Kidney epithelial cell (primary cell): ENCODE results near the gene MCL1. TPM values are rescaled to one million over a fixed set of nuclear protein-coding genes. Genes with fewer than 3 reads are reported as not detected.

Experiments used
- DNase-seq: peaks from one replicate; pipeline ENCODE4 v3.0.0-alpha.2; 2010; ENCODE audit warnings: low read depth
- H3K27me3 ChIP-seq: 2 replicates; pipeline ENCODE4 v1.6.0; 2011; ENCODE audit warnings: low read length; ENCODE audit not compliant: control insufficient read depth, insufficient read depth
- H3K36me3 ChIP-seq: 2 replicates; pipeline ENCODE4 v1.5.1; 2011; ENCODE audit warnings: low read length; ENCODE audit not compliant: control insufficient read depth, insufficient read depth
- H3K4me3 ChIP-seq: 2 replicates; pipeline ENCODE4 v1.5.1; 2011; ENCODE audit warnings: low read depth, mild to moderate bottlenecking, control low read depth, low read length
- total RNA-seq: library from RNA; depleted of rRNA; stranded (reverse); fragments of >200 nt; gene quantifications from 2 replicates; pipeline ENCODE4 v1.2.3, GENCODE V29; 2015
- TF ChIP-seq, protein P1 (sequence below): IDR thresholded peaks from 2 replicates; pipeline ENCODE4 v1.5.1; 2011; ENCODE audit warnings: mild to moderate bottlenecking, moderate library complexity, low read length, control low read depth, inconsistent platforms; ENCODE audit not compliant: insufficient read depth, poor library complexity, severe bottlenecking

The MCL1 gene
- total RNA-seq, 1 donor from 2014 or later: 206 TPM

DNA sequence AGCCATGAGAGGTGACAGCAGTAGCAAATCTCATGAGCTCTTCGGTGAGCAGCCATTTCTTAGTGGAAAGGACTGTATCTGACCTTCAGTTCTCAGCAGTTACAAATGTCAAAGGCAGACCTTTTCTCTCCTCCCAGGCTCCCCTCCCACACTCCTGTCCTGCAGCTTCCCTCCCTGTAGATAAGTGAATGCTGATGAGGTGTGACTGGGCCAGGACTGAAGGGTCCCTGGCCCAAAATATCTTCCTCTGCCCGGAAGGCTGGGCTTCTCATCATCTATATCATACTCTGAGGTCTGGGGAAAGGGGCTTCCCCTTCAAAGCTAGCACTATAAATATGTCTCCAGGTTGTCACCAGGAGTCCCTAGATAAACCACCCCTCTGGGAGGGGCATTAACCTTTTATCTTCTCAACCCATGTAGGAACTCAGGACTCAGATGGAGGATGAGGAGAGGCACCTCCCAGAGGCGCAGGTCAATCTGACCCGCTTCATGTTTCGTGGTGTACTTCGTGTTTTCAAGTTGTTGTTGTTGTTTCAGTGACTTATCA is 33.9 kb downstream of the MCL1 start:
- TF ChIP-seq, protein P1, sequence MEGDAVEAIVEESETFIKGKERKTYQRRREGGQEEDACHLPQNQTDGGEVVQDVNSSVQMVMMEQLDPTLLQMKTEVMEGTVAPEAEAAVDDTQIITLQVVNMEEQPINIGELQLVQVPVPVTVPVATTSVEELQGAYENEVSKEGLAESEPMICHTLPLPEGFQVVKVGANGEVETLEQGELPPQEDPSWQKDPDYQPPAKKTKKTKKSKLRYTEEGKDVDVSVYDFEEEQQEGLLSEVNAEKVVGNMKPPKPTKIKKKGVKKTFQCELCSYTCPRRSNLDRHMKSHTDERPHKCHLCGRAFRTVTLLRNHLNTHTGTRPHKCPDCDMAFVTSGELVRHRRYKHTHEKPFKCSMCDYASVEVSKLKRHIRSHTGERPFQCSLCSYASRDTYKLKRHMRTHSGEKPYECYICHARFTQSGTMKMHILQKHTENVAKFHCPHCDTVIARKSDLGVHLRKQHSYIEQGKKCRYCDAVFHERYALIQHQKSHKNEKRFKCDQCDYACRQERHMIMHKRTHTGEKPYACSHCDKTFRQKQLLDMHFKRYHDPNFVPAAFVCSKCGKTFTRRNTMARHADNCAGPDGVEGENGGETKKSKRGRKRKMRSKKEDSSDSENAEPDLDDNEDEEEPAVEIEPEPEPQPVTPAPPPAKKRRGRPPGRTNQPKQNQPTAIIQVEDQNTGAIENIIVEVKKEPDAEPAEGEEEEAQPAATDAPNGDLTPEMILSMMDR: no peak
- Histone ChIP-seq H3K36me3 (no peaks in the 10 kb centered on the region), H3K27me3 (peaks cover 3% of the 10 kb centered on the region), H3K4me3 (no peak overlapping the region)
- no peak for DNase-seq

DNA sequence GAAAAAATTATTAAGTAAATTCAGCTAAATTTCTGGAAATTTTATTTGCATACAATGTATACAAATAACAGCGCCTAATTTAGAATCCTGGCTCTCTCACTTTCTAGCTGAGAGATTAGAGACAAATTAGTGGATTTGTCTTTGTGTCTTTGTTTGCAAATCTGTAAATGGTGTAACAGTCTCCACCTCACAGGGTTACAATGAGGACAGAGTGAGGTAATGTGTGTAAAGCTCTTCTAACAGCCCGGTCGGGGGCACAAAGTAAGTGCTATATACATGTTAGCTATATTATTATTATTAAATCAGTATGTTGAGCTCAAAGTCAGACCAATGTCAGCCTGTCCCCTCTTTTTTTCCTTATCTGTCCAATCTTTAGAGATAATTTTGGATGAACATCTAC is 35.2 kb downstream of the MCL1 start:
- H3K36me3 ChIP-seq: no peaks in the 10 kb centered on the region
- TF ChIP-seq, protein P1: no peak
- H3K4me3 ChIP-seq: no peak overlapping the region
- DNase-seq: no peak
- H3K27me3 ChIP-seq: no peaks in the 10 kb centered on the region

DNA sequence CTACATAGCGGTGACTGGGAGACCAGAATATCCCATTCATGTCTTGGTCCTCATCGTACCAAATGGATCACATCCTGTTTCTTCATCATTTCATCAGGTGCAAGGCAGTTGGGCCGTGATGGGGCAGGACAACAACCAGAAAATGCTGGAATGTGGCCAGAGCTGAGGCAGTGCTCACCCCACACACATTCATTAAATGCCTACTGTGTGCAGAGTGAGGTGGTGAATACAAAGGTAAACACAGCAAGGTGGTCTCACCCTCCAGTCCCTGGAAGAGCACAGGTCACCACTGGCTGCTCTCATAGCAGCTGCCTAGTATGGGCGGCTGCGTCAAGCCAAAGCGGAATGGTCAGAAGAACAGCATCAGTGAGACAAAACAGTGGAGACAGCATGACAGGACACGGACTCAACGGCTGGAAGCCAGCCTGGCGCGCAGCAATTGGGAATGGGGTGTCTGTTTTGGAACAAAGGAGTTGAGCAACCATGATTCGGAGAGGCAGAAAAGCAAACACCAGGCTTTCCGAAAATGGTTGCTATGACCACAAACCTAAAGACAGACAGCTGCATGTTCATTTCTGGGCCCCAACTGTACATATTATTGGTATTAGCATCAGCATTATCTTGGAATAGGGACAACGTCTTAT is 35.8 kb downstream of the MCL1 start:
- H3K27me3 ChIP-seq: no peaks in the 10 kb centered on the region
- TF ChIP-seq, protein P1: no peak
- no peak for DNase-seq
- H3K4me3 ChIP-seq: no peak overlapping the region
- no peaks in the 10 kb centered on the region for H3K36me3 ChIP-seq

DNA sequence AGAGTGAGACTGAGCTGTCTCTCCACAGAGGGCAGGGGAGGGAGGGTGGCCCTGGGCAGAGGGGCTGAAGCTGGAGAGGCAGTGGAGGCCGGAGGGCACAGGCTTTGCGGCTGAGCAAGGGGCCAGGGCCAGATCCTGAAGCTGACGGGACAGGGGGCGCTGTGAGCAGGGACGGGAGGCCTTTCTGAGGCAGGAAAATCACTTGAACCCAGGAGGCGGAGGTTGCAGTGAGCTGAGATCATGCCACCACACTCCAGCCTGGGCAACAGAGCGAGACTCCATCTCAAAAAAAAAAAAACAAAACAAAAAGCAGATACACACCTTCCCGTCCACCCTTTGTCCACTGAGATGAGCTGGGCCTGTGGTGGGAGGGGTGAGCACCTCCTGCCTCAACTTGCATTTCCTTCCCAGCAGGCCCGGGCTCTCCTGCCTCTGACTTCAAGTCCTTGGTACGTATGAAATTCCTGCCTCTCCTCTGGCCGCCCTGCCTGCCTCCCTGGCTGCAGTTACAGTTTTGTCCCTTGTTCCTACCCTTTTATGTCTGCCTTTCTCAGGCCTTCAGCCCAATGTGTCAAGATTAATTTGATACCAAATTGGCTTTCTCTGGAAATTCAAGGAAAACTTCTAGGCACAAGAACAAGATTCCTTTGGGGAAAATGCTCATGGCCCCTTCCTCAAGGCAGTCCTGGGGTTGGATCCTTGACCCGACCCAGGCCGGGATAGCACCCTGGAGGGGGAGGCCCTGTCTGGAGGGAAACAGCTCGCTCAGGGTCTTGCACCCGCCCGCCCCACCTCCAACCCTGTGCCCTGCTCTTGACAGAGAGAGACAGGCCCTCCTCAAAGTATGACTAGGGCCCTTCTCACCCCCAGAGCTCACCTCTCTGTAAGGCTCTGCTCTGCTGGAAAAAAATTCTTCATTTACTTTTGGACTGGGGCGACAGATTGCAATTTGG is 41.4 kb downstream of the MCL1 start:
- H3K4me3 ChIP-seq: no peak overlapping the region
- no peak for DNase-seq
- no peaks in the 10 kb centered on the region for H3K27me3 ChIP-seq
- TF ChIP-seq, protein P1: peak; percentile 20
- no peaks in the 10 kb centered on the region for H3K36me3 ChIP-seq

DNA sequence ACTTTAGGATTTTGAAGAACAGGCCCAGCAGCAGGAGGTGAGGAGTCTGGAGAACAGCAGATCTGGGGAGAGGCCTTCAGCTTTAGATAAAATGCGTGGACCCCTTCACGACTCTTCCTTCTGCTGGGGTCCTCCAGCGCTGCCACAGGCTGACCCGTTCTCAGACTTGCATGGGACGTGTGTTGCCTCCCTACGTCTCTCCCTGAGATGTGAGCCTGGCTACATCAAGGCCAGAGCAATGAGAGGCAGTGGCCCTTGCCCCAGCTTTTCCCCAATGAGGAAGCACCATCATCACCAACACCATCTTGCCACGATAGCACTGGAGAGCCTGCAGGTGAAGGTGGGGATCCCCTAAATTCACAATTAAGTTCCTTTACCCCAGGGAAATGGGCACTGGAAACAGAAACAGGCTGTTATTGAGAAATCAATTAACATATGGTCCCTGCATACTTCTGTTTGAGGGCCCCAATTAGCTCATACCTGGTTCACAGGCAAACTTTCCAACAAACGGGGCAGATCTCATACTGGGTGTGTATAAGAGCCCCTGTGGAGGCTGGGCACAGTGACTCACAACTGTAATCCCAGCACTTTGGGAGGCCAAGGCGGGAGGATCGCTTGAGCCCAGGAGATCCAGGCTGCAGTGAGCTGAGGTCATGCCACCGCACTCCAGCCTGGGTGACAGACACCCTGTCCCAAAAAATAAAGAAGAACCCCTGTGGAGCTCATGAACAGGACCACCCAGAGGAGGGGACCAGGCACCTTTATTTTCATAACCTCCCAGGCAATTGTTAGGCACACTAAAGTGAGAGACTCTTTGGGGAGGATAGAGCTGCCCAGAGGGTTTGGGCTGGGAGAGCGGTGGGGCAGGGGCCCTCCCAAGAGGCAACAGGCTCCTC is 42.3 kb downstream of the MCL1 start:
- H3K4me3 ChIP-seq: no peak overlapping the region
- no peaks in the 10 kb centered on the region for H3K36me3 ChIP-seq
- no peaks in the 10 kb centered on the region for H3K27me3 ChIP-seq
- no peak for DNase-seq
- TF ChIP-seq, protein P1: no peak
